Measurements from ENCODE around the gene LRRC53. TPM values are rescaled to one million over a fixed set of nuclear protein-coding genes. Genes with fewer than 3 reads are reported as not detected.

The LRRC53 gene
- total and polyA plus RNA-seq, 2 of the 8 experiments (the other 6 are each of a cell fraction or from before 2014, with no cell fraction given), result not detected

- H3K36me3 ChIP-seq (ENCODE audit: control insufficient read depth in 2 of 4, insufficient read depth in 4 of 4, low read length in 3 of 4), result no peaks in the 10 kb centered on the region
- no peak overlapping the region for H3K4ac ChIP-seq (replicated peaks; ENCODE audit: insufficient read length, low read depth, low read length)
- H3K9me3 ChIP-seq (ENCODE audit: insufficient read depth in 2 of 2, low read depth in 1 of 2, low read length in 1 of 2), result no peaks in the 10 kb centered on the region
- H3K4me2 ChIP-seq (ENCODE audit: insufficient read depth in 1 of 2, low read depth in 2 of 2, low read length in 2 of 2), result no peak overlapping the region
- H4K5ac ChIP-seq (ENCODE audit: insufficient read length, low read depth, low read length), result no peak overlapping the region
- DNase-seq (ENCODE audit: low read depth in 1 of 2, low spot score in 2 of 2), result no peak
- H3K4me3 ChIP-seq (ENCODE audit: extremely low read depth in 1 of 4, insufficient read depth in 2 of 4, low read depth in 3 of 4, low read length in 4 of 4), result no peak overlapping the region
- no peak overlapping the region for H3K56ac ChIP-seq (replicated peaks; ENCODE audit: insufficient read length, low read depth, low read length)
- no peak overlapping the region for H2BK120ac ChIP-seq (replicated peaks; ENCODE audit: low read depth, low read length)
- H3K23me2 ChIP-seq (ENCODE audit: low read depth, low read length), result peaks cover 4% of the 10 kb centered on the region
- no peak overlapping the region for H2AFZ ChIP-seq (ENCODE audit: low read length)
- no peak overlapping the region for H4K91ac ChIP-seq (replicated peaks; ENCODE audit: insufficient read length, low read length)
- H3K27ac ChIP-seq (ENCODE audit: low read depth, low read length), result no peak overlapping the region
- no peak for FAIRE-seq
- H2BK20ac ChIP-seq (ENCODE audit: low read length), result 0 out of 2 replicates have a peak overlapping the region, but pooled peaks have one; percentile 61
- no peak overlapping the region for H3K18ac ChIP-seq (ENCODE audit: extremely low read depth, low read length)
- 87% methylated on average over 4 of the region's 4 CpGs; no CpG with 5 or more reads in 1 of the 2 experiments for WGBS, 2 experiments (ENCODE audit: extremely low coverage in 1 of 2, insufficient coverage in 1 of 2, insufficient read length in 1 of 2, insufficient replicate concordance in 2 of 2, low coverage in 1 of 2, low lambda C conversion rate in 2 of 2, missing lambda C conversion rate in 1 of 2)
- ChIA-PET POLR2A (ENCODE audit: partially characterized antibody) (no interaction called here), CTCF (ENCODE audit: partially characterized antibody) (no interaction called here)
- H3K4me1 ChIP-seq (replicated peaks in 1 of 4; ENCODE audit: control insufficient read depth in 3 of 4, insufficient read depth in 4 of 4, low read length in 3 of 4), result peaks cover 3 to 8% (median 4%) of the 10 kb centered on the region in 4 experiments; a peak in 4 of 7 replicates
- no peaks in the 10 kb centered on the region for H3K79me1 ChIP-seq (ENCODE audit: low read depth, low read length)
- no peak overlapping the region; the same call in 1 of the 2 replicates for H2BK12ac ChIP-seq (ENCODE audit: low read depth, low read length)
- no peaks in the 10 kb centered on the region for H4K20me1 ChIP-seq (replicated peaks in 1 of 2; ENCODE audit: control insufficient read depth in 1 of 2, insufficient read depth in 2 of 2, low read length in 2 of 2)
- peak overlapping the region; percentile 92 for H2AK5ac ChIP-seq (ENCODE audit: low read depth, low read length)
- H3K23ac ChIP-seq (ENCODE audit: insufficient read length), result no peak overlapping the region
- H2BK5ac ChIP-seq (ENCODE audit: low read depth, low read length), result 0 out of 2 replicates have a peak overlapping the region, but pooled peaks have one; percentile 45
- peak overlapping the region; percentile 88 for H2BK15ac ChIP-seq (ENCODE audit: low read length)
- H3K79me2 ChIP-seq (ENCODE audit: control insufficient read depth in 1 of 2, insufficient read depth in 2 of 2, low read length in 2 of 2), result no peaks in the 10 kb centered on the region
- no peak overlapping the region for H3K9ac ChIP-seq (replicated peaks in 1 of 4; ENCODE audit: extremely low read depth in 1 of 4, low read depth in 3 of 4, low read length in 3 of 4)
- no peaks in the 10 kb centered on the region for H3K27me3 ChIP-seq (replicated peaks in 1 of 4; ENCODE audit: control insufficient read depth in 3 of 4, extremely low read depth in 1 of 4, insufficient read depth in 3 of 4, low read length in 3 of 4)
- H4K8ac ChIP-seq (ENCODE audit: extremely low read depth, insufficient read depth, low read length), result peak overlapping the region; percentile 7; the same call in 1 of the 2 replicates
- no peak overlapping the region for H3K14ac ChIP-seq (ENCODE audit: insufficient read length)
- TF ChIP-seq POLR2A (IDR thresholded peaks at IDR 0.05; ENCODE audit: control extremely low read depth in 1 of 2, low read depth in 2 of 2, low read length in 2 of 2) (no peak), FOSL1 (IDR thresholded peaks at IDR 0.05; ENCODE audit: insufficient read depth, low read depth, low read length) (no peak), TAF1 (IDR thresholded peaks at IDR 0.05; ENCODE audit: low read depth, low read length) (no peak), BACH1 (IDR thresholded peaks at IDR 0.05; ENCODE audit: low read length) (no peak), CBX8 (IDR thresholded peaks at IDR 0.05; ENCODE audit: borderline replicate concordance, low read depth, low read length) (no peak), KDM5A (IDR thresholded peaks at IDR 0.05; ENCODE audit: low read length) (no peak), BRCA1 (IDR thresholded peaks at IDR 0.05; ENCODE audit: low read depth, low read length) (no peak), TAF7 (optimal IDR thresholded peaks at IDR 0.05; ENCODE audit: borderline replicate concordance, low read depth, low read length) (no peak), HDAC2 (IDR thresholded peaks at IDR 0.05; ENCODE audit: borderline replicate concordance in 1 of 2, low read depth in 2 of 2, low read length in 2 of 2) (no peak)
Measured at GRCh38 chr1:74528123-74528522, 15.7 kb upstream of the LRRC53 start.

Measured in H1 (cell line).